Ureter (tissue), 1 donor: Measurements from ENCODE around the gene ARID2. TPM values are rescaled to one million over a fixed set of nuclear protein-coding genes. Genes with fewer than 3 reads are reported as not detected.

Source experiments
- DNase-seq: peaks from one replicate; pipeline ENCODE4 v3.0.0-alpha.2; 2020; ENCODE audit warnings: low spot score
- total RNA-seq: library from RNA; stranded (reverse); gene quantifications from one replicate; pipeline ENCODE4 v1.2.4, GENCODE V29; 2023
- donor health status: DM: yes; HTN: yes; CAD: no.

ARID2 gene
- 44.5 TPM for total RNA-seq

GRCh38 chr12:45729233-45730083 lies at the start of gene ARID2:
Gene ARID2, plus strand, starts transcription at chr12:45729706. Its CDS starts 131 bp downstream, at chr12:45729837.
- peak; percentile 72 for DNase-seq

- DNase-seq: no peak
These were observed 49.1 kb upstream of the ARID2 start for GRCh38 chr12:45680362-45680761.

- DNase-seq: no peak
These were observed 48.0 kb upstream of the ARID2 start for GRCh38 chr12:45681465-45681864.

- no peak for DNase-seq
These were observed 43.8 kb upstream of the ARID2 start for GRCh38 chr12:45685680-45686079.

DNA sequence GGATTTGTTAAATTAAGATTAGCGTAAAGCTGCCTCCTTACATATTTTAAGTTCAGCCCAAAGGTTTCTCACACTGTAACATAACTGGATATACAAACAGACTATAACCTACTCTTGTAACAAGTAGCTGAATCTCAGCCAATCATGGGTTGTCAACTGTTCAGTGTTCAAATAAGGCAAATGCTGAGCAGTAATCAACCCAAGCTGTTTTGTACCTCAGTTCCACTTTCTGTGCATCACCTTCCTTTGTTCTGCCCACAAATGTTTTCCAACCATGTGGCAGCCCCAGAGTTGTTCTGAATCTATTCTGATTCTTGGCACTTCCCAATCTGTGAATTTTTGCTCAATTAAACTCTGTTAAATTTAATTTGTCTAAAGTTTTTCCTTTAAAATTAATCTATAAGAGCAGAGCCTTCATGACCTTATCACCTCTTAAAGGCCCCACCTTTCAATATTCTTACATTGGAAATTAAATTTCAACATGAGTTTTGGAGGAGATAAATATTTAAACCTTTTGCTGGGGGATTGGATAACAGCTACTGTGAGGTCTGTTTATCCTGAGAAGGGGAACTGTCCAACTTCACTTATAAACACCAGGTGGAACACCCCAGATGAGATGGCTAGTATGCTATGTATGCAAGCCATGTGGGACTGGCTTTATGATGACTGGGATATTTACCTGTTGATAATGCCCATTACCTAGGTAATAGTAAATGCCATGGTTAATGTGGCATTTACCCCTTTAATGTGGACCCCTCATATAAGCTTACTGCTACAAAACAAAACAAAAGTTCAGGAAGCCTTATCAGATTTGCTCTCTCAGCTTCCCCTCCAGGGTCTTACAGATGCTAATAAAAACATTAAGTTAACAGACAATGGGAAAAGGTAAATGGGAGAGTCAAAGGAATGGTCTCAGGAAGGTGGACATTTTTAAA lies 42.2 kb upstream of the ARID2 start:
- no peak for DNase-seq

GRCh38 chr12:45688183-45688582 lies 41.3 kb upstream of the ARID2 start:
- no peak for DNase-seq

GRCh38 chr12:45695035-45695434 lies 34.5 kb upstream of the ARID2 start:
- no peak for DNase-seq

DNA sequence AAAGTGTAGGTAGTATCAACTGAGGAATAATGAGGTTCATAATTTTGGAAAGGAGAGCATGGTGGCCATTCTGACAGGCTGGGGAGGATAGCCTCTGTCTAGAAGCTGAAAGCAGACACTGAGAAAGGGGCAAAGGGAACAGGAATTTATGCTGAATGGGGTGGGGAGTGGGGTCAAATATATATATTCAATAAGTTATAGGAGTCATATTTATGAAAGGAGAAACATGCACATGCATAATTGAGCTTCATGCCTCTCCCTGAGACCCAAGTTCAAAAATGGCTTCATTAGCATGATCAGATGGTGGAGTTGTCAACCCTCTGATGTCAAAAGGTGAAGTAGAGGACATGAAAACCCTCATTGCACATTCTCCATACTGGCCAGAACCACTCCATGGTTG lies 33.9 kb upstream of the ARID2 start:
- no peak for DNase-seq

DNA sequence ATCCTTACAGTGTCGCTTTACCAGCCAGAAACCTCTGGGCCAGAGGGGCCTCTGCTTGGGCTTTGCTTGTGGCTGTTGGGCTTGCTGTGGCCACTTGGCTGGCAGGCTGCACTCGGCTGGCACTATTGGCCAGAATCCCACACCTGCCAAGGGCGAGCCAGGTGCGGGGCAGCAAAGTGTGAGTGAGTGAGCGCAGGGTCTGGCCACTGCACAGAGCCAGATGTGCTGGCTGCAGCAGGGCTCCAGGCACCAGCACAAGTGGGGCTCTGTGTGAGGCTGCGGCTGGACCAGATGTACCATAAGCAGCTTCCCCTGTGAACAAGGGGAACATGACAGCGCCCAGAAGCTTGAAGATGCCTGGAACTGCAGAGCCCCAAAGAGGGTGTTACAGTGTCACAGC lies 33.5 kb upstream of the ARID2 start:
- DNase-seq: no peak

GRCh38 chr12:45697371-45697770 lies 32.1 kb upstream of the ARID2 start:
- no peak for DNase-seq

GRCh38 chr12:45701296-45701695 lies 28.2 kb upstream of the ARID2 start:
- no peak for DNase-seq

DNA sequence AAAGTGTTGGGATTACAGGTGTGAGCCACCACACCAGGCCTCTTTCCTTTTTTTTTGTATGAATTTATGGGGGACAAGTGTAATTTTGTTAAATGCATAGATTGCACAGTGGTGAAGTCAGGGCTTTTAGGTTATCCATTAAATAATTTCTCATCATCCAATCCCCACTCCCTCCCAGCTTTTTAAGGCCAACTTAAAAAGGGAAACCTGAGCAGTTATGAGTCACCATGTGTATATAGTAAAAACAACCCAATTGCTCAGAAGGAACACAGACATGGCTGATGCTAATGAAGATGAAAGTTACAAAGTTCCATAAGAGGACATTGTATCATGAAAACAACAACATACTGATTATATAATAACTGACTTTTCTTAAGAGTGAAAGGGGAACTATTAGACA lies 25.6 kb upstream of the ARID2 start:
- DNase-seq: no peak

- no peak for DNase-seq
These were observed 24.5 kb upstream of the ARID2 start for GRCh38 chr12:45704968-45705367.

GRCh38 chr12:45705404-45705803 lies 24.1 kb upstream of the ARID2 start:
- DNase-seq: no peak

DNA sequence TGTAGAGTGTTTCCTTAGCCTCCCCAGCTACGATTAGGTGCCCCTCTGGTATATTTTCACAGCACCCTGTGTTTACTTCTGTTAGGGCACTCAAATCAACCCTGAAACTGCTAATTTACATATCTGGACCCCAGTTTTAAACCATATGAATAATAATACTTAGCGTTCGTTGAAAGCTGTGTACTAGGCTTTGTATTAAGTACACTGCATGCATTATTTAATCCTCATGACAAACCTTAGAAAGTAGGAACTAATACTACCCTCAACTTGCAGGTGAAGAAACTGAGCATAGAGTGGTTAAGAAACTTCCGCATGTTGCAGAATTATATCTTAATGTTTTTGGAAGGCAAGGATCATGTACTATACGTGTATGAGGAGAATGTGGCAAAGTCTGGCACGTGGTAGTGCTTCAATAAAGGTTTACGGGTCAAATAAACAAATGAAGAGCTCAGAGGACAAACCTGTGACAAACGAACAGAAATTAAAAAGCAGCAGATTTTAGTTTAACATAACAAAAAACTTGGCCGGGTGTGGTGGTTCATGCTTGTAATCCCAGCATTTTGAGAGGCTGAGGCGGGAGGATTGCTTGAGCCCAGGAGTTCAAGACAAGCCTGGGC lies 22.2 kb upstream of the ARID2 start:
- no peak for DNase-seq

GRCh38 chr12:45708363-45708762 lies 21.1 kb upstream of the ARID2 start:
- DNase-seq: no peak

GRCh38 chr12:45708901-45709300 lies 20.6 kb upstream of the ARID2 start:
- DNase-seq: no peak

GRCh38 chr12:45712319-45712718 lies 17.2 kb upstream of the ARID2 start:
- DNase-seq: no peak

DNA sequence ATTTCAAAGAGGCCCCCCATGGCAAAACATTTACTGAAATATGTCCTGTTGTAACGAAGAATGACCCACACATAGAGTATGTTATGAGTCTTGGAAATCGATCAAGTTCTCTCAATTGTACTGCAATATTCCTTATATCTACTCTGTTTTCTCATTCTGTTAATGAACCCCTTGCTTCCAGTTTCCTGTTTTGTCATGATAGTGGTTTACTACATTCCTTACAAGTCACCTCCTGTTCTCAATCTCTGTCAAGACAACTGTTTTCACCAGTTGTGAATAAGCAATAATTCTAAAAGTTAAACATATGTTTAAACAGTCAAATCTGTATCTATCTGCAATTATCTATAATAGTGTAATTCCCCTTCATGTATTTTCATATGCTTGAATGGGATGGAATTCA lies 16.4 kb upstream of the ARID2 start:
- DNase-seq: no peak

DNA sequence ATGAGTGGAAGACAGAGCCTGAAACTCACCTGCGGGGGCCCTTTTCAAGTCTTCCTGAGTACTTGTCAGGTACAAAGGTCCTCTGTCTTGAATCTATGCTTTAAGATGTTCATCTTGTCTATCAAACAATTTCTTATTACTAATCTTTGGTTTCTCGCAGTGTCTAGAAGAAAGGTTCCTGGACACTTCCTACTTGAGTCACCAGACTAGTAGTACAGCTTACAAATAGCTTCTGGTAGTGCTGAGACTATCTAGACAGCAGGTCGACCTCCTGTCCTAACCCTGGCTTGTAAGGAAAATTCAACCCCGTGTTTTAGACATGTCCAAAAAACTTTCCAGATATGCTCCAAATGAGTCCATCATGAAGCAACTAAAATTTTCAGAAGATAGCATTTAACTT lies 11.2 kb upstream of the ARID2 start:
- no peak for DNase-seq

- DNase-seq: no peak
These were observed 9.4 kb upstream of the ARID2 start for GRCh38 chr12:45720069-45720468.

GRCh38 chr12:45721369-45721768 lies 8.1 kb upstream of the ARID2 start:
- no peak for DNase-seq
